GM12878 (cell line): ENCODE results near the gene DNAJB2. TPM values are rescaled to one million over a fixed set of nuclear protein-coding genes. Genes with fewer than 3 reads are reported as not detected.

Source experiments
- ATAC-seq: fragments of 200-7000 bp; cut with Tn5 transposase; 3 replicates; pipeline ENCODE4 v1.9.1; 2020; ENCODE audit warnings: mild to moderate bottlenecking, moderate library complexity
- BruUV-seq: library from RNA; stranded (reverse); fragments of 400-500 nt; replicated peaks from 2 replicates; lab custom pipeline; 2021; lab: Mats Ljungman, UMichigan
- CTCF ChIA-PET: fragments of 300-600 bp; sonication (Branson Sonifier 250); formaldehyde crosslinking; extraction: SDS; loops from one replicate; lab custom pipeline; 2021; ENCODE audit warnings: inconsistent platforms; lab: Yijun Ruan, JAX
- POLR2A ChIA-PET: fragments of 350-600 bp; formaldehyde crosslinking; extraction: SDS; loops from one replicate; lab custom pipeline; 2021; ENCODE audit warnings: inconsistent platforms; lab: Charles Lee
- RAD21 ChIA-PET: fragments of 300-600 bp; sonication (Branson Sonifier 250); formaldehyde crosslinking; loops from one replicate; lab custom pipeline; 2023; ENCODE audit warnings: antibody characterized with exemption; ENCODE audit not compliant: unreplicated experiment; lab: Charles Lee
- SMC1A ChIA-PET: fragments of 300-600 bp; sonication (Branson Sonifier 250); formaldehyde crosslinking; loops from one replicate; lab custom pipeline; 2023; ENCODE audit not compliant: unreplicated experiment, uncharacterized antibody; lab: Charles Lee
- DNase-seq: peaks from one replicate; pipeline ENCODE4 v3.0.0-alpha.2; 2011; ENCODE audit warnings: low read depth, low spot score
- FAIRE-seq: peaks from 3 replicates; lab custom pipeline; 2011; peaks lifted over from hg19 to GRCh38; lab: Jason Lieb, UNC
- H2AFZ ChIP-seq: 2 replicates; pipeline ENCODE4 v1.6.0; 2011; ENCODE audit warnings: low read depth, low read length, control low read depth; ENCODE audit not compliant: control insufficient read depth
- H3K27ac ChIP-seq: 2 replicates; pipeline ENCODE4 v1.5.1; 2011; ENCODE audit warnings: control low read depth; ENCODE audit not compliant: control insufficient read depth, insufficient read depth
- H3K27me3 ChIP-seq, 2 experiments: replicated peaks in 1 of 2; 2 replicates each; pipeline versions ENCODE4 v1.6.0 to v1.6.1; 2011; ENCODE audit warnings: low read length in 1 of 2; ENCODE audit not compliant: control insufficient read depth in 2 of 2, insufficient read depth in 2 of 2
- H3K36me3 ChIP-seq, 2 experiments: 2 replicates each; pipeline ENCODE4 v1.5.1; 2011; ENCODE audit warnings: low read length in 1 of 2; ENCODE audit not compliant: control insufficient read depth in 2 of 2, insufficient read depth in 2 of 2
- H3K4me1 ChIP-seq: 2 replicates; pipeline ENCODE4 v1.6.1; 2011; ENCODE audit warnings: mild to moderate bottlenecking, low read length, moderate library complexity, mixed read lengths; ENCODE audit not compliant: control insufficient read depth, insufficient read depth
- H3K4me2 ChIP-seq: 2 replicates; pipeline ENCODE4 v1.6.0; 2011; ENCODE audit warnings: control low read depth; ENCODE audit not compliant: control insufficient read depth, insufficient read depth
- H3K4me3 ChIP-seq: fragments of 200-600 bp; sonication (generic); 2 replicates; pipeline ENCODE4 v1.5.1; 2016
- H3K79me2 ChIP-seq: 2 replicates; pipeline ENCODE4 v1.6.0; 2011; ENCODE audit warnings: low read length; ENCODE audit not compliant: control insufficient read depth, insufficient read depth
- H3K9ac ChIP-seq: 2 replicates; pipeline ENCODE4 v1.8.0; 2011; ENCODE audit warnings: low read length, control low read depth, mixed read lengths; ENCODE audit not compliant: control insufficient read depth, insufficient read depth
- H3K9me3 ChIP-seq: replicated peaks from 3 replicates; pipeline ENCODE4 v1.5.1; 2011; ENCODE audit warnings: mild to moderate bottlenecking, low read length; ENCODE audit not compliant: control insufficient read depth, insufficient read depth
- H4K20me1 ChIP-seq: 2 replicates; pipeline ENCODE4 v1.6.0; 2011; ENCODE audit not compliant: control insufficient read depth, insufficient read depth
- BACH1 ChIP-seq: fragments of 450-650 bp; IDR thresholded peaks from 2 replicates; pipeline ENCODE4 v1.6.1; 2017; ENCODE audit warnings: mild to moderate bottlenecking, borderline replicate concordance
- CHD2 ChIP-seq: IDR thresholded peaks from 2 replicates; pipeline ENCODE4 v1.6.1; 2011; ENCODE audit warnings: low read depth, low read length, improper control_type of control experiment, borderline replicate concordance
- ETV6 ChIP-seq, 2 experiments: fragments of 450-650 bp in 1 of 2; IDR thresholded peaks in 1 of 2; conservative IDR thresholded peaks in 1 of 2; 2 replicates each; pipeline ENCODE4 v1.6.1; 2014; ENCODE audit warnings: antibody characterized with exemption in 1 of 2, borderline replicate concordance in 1 of 2, low read depth in 1 of 2, mild to moderate bottlenecking in 1 of 2, moderate library complexity in 1 of 2
- IKZF1 ChIP-seq: fragments of 450-650 bp; conservative IDR thresholded peaks from 2 replicates; pipeline ENCODE4 v1.6.1; 2017; ENCODE audit warnings: antibody characterized with exemption, mild to moderate bottlenecking
- IRF4 ChIP-seq: IDR thresholded peaks from 2 replicates; pipeline ENCODE4 v1.6.1; 2011; ENCODE audit warnings: low read depth, low read length
- KAT2A ChIP-seq: conservative IDR thresholded peaks from 2 replicates; pipeline ENCODE4 v1.6.1; 2011; ENCODE audit warnings: low read depth, low read length; ENCODE audit not compliant: control insufficient read depth
- KDM1A ChIP-seq: fragments of 200-600 bp; sonication (generic); IDR thresholded peaks from 2 replicates; pipeline ENCODE4 v1.6.1; 2016; ENCODE audit warnings: borderline replicate concordance
- MEF2B ChIP-seq: fragments of 450-650 bp; IDR thresholded peaks from 2 replicates; pipeline ENCODE4 v1.6.1; 2018; ENCODE audit warnings: mild to moderate bottlenecking, moderate library complexity; ENCODE audit not compliant: partially characterized antibody, poor library complexity, severe bottlenecking
- MLLT1 ChIP-seq: fragments of 450-650 bp; IDR thresholded peaks from 2 replicates; pipeline ENCODE4 v1.6.1; 2016; ENCODE audit warnings: mild to moderate bottlenecking
- MXI1 ChIP-seq: fragments of 150-350 bp; IDR thresholded peaks from 2 replicates; pipeline ENCODE4 v1.6.1; 2011; ENCODE audit warnings: low read depth, mild to moderate bottlenecking, inconsistent platforms, low read length, improper control_type of control experiment
- RBBP5 ChIP-seq: fragments of 200-600 bp; sonication (generic); conservative IDR thresholded peaks from 2 replicates; pipeline ENCODE4 v1.6.1; 2016
- TARDBP ChIP-seq: IDR thresholded peaks from 2 replicates; pipeline ENCODE4 v1.6.1; 2016; ENCODE audit warnings: borderline replicate concordance
- ZBTB33 ChIP-seq: fragments of 450-650 bp; IDR thresholded peaks from 2 replicates; pipeline ENCODE4 v1.6.1; 2017; ENCODE audit warnings: mild to moderate bottlenecking
- ZNF217 ChIP-seq: fragments of 450-650 bp; IDR thresholded peaks from 2 replicates; pipeline ENCODE4 v1.6.1; 2017; ENCODE audit warnings: antibody characterized with exemption, mild to moderate bottlenecking
- ZNF622 ChIP-seq: fragments of 450-650 bp; IDR thresholded peaks from 2 replicates; pipeline ENCODE4 v1.6.1; 2017; ENCODE audit warnings: mild to moderate bottlenecking, inconsistent platforms
- WGBS: methylation state at CpG from one replicate; pipeline ENCODE4 v1.1.6; 2016; ENCODE audit warnings: low lambda C conversion rate; ENCODE audit not compliant: insufficient replicate concordance, insufficient coverage; ENCODE audit errors: missing lambda C conversion rate; 5-methylcytosine and 5-hydroxymethylcytosine counted together
- in situ Hi-C: fragments of 300-500 bp; cut with MboI; formaldehyde crosslinking; loops from 9 replicates; pipeline ENCODE4 v1.14.3; 2018; ENCODE audit warnings: mixed read lengths
- intact Hi-C: fragments of 100-400 bp; cut with micrococcal nuclease; formaldehyde crosslinking; loops from one replicate; pipeline ENCODE4 v1.14.2; 2022; ENCODE audit not compliant: unreplicated experiment
- polyA plus RNA-seq, 11 experiments: library from polyadenylated mRNA; depleted of rRNA in 4 of 11; unstranded in 6 of 11; stranded (reverse) in 5 of 11; fragments of >200 nt; fragmentation: Nextera tagmentation in 4 of 11; fragmentation: Illumina TruSeq in 1 of 11; extraction: Ambion mirVana in 4 of 11; extraction: Trizol in 1 of 11; gene quantifications; 1 replicate in 1 of 11; 2 replicates in 10 of 11; pipeline versions ENCODE4 v1.2.1 to v1.2.3, GENCODE V29; 2011 to 2016; ENCODE audit warnings: inconsistent platforms in 2 of 11, missing spikeins in 2 of 11, low read depth in 1 of 11
- total RNA-seq, 4 experiments: library from RNA; depleted of rRNA in 3 of 4; stranded (reverse); fragments of >200 nt in 3 of 4; fragmentation: Illumina TruSeq in 1 of 4; extraction: Trizol in 1 of 4; gene quantifications; 2 replicates each; pipeline versions ENCODE4 v1.2.1 to v1.2.3, GENCODE V29; 2013 to 2021

DNAJB2 gene
- total and polyA plus RNA-seq, 10 of the 15 experiments (the other 5 are each of a cell fraction or from before 2014, with no cell fraction given): 0.26 to 36.5 (median 12.5) TPM

GRCh38 chr2:219273937-219274336 is 5.2 kb upstream of the DNAJB2 start:
- Histone ChIP-seq H3K9ac (no peak overlapping the region), H3K4me3 (no peak overlapping the region), H3K36me3 (no peaks in the 10 kb centered on the region), H4K20me1 (no peaks in the 10 kb centered on the region), H2AFZ (no peak overlapping the region), H3K4me1 (peaks cover 15% of the 10 kb centered on the region), H3K9me3 (no peaks in the 10 kb centered on the region), H3K79me2 (no peaks in the 10 kb centered on the region), H3K27ac (no peak overlapping the region), H3K27me3 (no peaks in the 10 kb centered on the region), H3K4me2 (no peak overlapping the region)
- no peak for DNase-seq
- no peak for ATAC-seq
- ChIA-PET CTCF (interaction anchor here (0.9 to 13.5 kb wide), 8 partner anchors 17 to 114 kb away, joined by 3 to 257 read pairs (median 4); partner anchors contain the start of gene TUBA4A), SMC1A (interaction anchor here (1.0 to 8.3 kb wide), 5 partner anchors 20 to 98 kb away, joined by 3 to 98 read pairs (median 6); partner anchors contain the start of genes TUBA4A and TUBA4B), RAD21 (interaction anchor here (0.7 to 2.2 kb wide), 3 partner anchors 20 to 25 kb away, joined by 3 to 10 read pairs (median 8); partner anchors contain the start of gene TUBA4A), POLR2A (interaction anchor here (0.7 to 2.1 kb wide), 5 partner anchors 19 to 34 kb away, joined by 4 to 9 read pairs (median 5); partner anchors contain the start of gene TUBA4B)
- intact Hi-C loops: no loop called here
- WGBS: 49% methylated on average over 3 of the region's 3 CpGs
- no TSS peak for BruUV-seq
- FAIRE-seq: no peak
- in situ Hi-C loops: no loop called here
- TF ChIP-seq IRF4: no peak
- no peak for TF ChIP-seq ZNF622
- no peak for TF ChIP-seq CHD2
- TF ChIP-seq MXI1: no peak
- no peak for TF ChIP-seq RBBP5
- no peak for TF ChIP-seq TARDBP
- TF ChIP-seq ETV6 (conservative IDR thresholded peaks at IDR 0.05 in 1 of 2, IDR thresholded peaks at IDR 0.05 in 1 of 2; ENCODE audit: borderline replicate concordance in 1 of 2, low read depth in 1 of 2): no peak
- TF ChIP-seq ZBTB33: no peak
- TF ChIP-seq MLLT1: no peak
- no peak for TF ChIP-seq ZNF217
- no peak for TF ChIP-seq IKZF1
- no peak for TF ChIP-seq BACH1
- no peak for TF ChIP-seq KAT2A
- TF ChIP-seq KDM1A: no peak
- TF ChIP-seq MEF2B: no peak
- TF ChIP-seq, all 136 proteins: peak for 0
